Thyroid gland (tissue), 4 donors: ENCODE measurements around the gene RNFT2.

Source experiments
- POLR2A ChIP-seq, 2 donors: fragments of 450-650 bp; IDR thresholded peaks; one replicate each; pipeline ENCODE4 v1.6.1; 2017; ENCODE audit warnings: antibody characterized with exemption in 2 of 2, mild to moderate bottlenecking in 2 of 2, moderate library complexity in 1 of 2
- TF ChIP-seq, protein P1 (sequence below), 6 experiments: fragments of 200-600 bp in 3 of 6; fragments of 450-650 bp in 3 of 6; sonication (generic) in 3 of 6; IDR thresholded peaks; one replicate each; pipeline ENCODE4 v1.5.1; 2016 to 2019; ENCODE audit warnings: antibody characterized with exemption in 6 of 6, mild to moderate bottlenecking in 2 of 6, inconsistent platforms in 1 of 6, moderate library complexity in 1 of 6

DNA sequence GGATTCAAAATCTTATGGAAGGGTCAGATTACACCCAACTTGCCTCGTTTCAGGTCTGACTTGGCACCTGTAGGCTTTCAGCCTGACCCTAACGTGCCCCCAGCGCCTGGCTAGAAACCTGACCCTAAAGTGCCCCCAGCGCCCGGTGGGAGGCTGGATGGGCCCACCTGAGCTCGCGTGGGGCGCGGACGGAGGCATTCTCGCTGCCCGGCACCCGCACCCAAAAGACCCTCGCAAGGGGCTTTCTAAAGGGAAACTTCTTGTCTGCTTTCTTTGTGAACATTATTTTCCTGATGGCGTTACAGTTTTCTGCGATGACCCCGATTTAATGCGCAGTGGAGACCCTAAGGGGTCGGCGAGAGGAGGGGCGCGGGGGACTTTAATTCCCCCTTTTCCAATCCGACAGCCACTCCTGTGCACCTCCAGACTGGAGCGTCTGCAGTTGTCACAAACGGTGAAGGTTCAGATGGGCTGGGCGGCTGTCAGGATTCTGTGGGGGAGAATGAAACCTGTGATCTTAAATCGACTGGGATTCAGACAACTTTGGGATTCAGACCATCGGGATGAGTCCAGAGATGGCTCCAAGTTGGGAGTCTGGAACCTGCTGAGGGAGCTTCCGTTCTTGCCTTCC lies 143.9 kb downstream of the RNFT2 start:
- TF ChIP-seq, protein P1, sequence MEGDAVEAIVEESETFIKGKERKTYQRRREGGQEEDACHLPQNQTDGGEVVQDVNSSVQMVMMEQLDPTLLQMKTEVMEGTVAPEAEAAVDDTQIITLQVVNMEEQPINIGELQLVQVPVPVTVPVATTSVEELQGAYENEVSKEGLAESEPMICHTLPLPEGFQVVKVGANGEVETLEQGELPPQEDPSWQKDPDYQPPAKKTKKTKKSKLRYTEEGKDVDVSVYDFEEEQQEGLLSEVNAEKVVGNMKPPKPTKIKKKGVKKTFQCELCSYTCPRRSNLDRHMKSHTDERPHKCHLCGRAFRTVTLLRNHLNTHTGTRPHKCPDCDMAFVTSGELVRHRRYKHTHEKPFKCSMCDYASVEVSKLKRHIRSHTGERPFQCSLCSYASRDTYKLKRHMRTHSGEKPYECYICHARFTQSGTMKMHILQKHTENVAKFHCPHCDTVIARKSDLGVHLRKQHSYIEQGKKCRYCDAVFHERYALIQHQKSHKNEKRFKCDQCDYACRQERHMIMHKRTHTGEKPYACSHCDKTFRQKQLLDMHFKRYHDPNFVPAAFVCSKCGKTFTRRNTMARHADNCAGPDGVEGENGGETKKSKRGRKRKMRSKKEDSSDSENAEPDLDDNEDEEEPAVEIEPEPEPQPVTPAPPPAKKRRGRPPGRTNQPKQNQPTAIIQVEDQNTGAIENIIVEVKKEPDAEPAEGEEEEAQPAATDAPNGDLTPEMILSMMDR (IDR thresholded peaks at IDR 0.05) = no peak
- TF ChIP-seq POLR2A (IDR thresholded peaks at IDR 0.05) = no peak
